Inferior parietal cortex (tissue), 1 donor: ENCODE results near the gene CEACAM20.
"Not testable (repeated sequence)": the region's sequence is repeated elsewhere in the genome, so short reads cannot be mapped to it uniquely, and the experiment has no call there.

ENCODE experiments used
- DNase-seq: peaks from one replicate; pipeline ENCODE4 v3.0.0-alpha.2; 2016; ENCODE audit errors: extremely low spot score

The CEACAM20 gene

GRCh38 chr19:44529536-44529935 is at the start of gene CEACAM20:
CEACAM20 (minus strand) TSS chr19:44529675; CDS start chr19:44529509, 166 bp downstream.
- DNase-seq = no peak

GRCh38 chr19:44577566-44577874 is 48.0 kb upstream of the CEACAM20 start:
- DNase-seq = no peak

GRCh38 chr19:44576843-44577565 is 47.5 kb upstream of the CEACAM20 start:
- DNase-seq = no peak

GRCh38 chr19:44575116-44575700 is 45.7 kb upstream of the CEACAM20 start:
- DNase-seq = no peak

- DNase-seq = no peak
Observed at GRCh38 chr19:44574186-44574950, 44.9 kb upstream of the CEACAM20 start.

GRCh38 chr19:44573627-44574026 is 44.2 kb upstream of the CEACAM20 start:
- DNase-seq = no peak

GRCh38 chr19:44573183-44573582 is 43.7 kb upstream of the CEACAM20 start:
- no peak for DNase-seq

- no peak for DNase-seq
Observed at GRCh38 chr19:44572581-44572900, 43.1 kb upstream of the CEACAM20 start.

- no peak for DNase-seq
Observed at GRCh38 chr19:44571830-44572580, 42.5 kb upstream of the CEACAM20 start.

- peak; percentile 91 for DNase-seq
Observed at GRCh38 chr19:44570984-44571684, 41.7 kb upstream of the CEACAM20 start.

GRCh38 chr19:44570603-44570983 is 41.1 kb upstream of the CEACAM20 start:
- no peak for DNase-seq

- no peak for DNase-seq
Observed at GRCh38 chr19:44567745-44568144, 38.3 kb upstream of the CEACAM20 start.

- DNase-seq = no peak
Observed at GRCh38 chr19:44566984-44567383, 37.5 kb upstream of the CEACAM20 start.

- DNase-seq = not testable (repeated sequence)
Observed at GRCh38 chr19:44563086-44563655, 33.7 kb upstream of the CEACAM20 start.

- no peak for DNase-seq
Observed at GRCh38 chr19:44557933-44558332, 28.5 kb upstream of the CEACAM20 start.

GRCh38 chr19:44554641-44555246 is 25.3 kb upstream of the CEACAM20 start:
- DNase-seq = no peak

- DNase-seq = peak; percentile 2
Observed at GRCh38 chr19:44553478-44554171, 24.1 kb upstream of the CEACAM20 start.

GRCh38 chr19:44552324-44552723 is 22.8 kb upstream of the CEACAM20 start:
- DNase-seq = no peak

GRCh38 chr19:44551850-44552249 is 22.4 kb upstream of the CEACAM20 start:
- no peak for DNase-seq

- not testable (repeated sequence) for DNase-seq
Observed at GRCh38 chr19:44550976-44551375, 21.5 kb upstream of the CEACAM20 start.
